Neural cell (in vitro differentiated cells): Measurements from ENCODE around the gene ESPNL. TPM values are rescaled to one million over a fixed set of nuclear protein-coding genes. Genes with fewer than 3 reads are reported as not detected.

Source experiments
- H2AFZ ChIP-seq: fragments of 200-600, 300-800 bp; sonication (generic), shearing (Covaris generic); 2 replicates; pipeline ENCODE4 v1.6.0; 2014; ENCODE audit warnings: low read depth, mild to moderate bottlenecking, antibody characterized with exemption, low read length, moderate library complexity
- H3F3A ChIP-seq: fragments of 200-600 bp; shearing (Covaris generic); 2 replicates; pipeline ENCODE4 v1.6.1; 2016; ENCODE audit warnings: mild to moderate bottlenecking, moderate library complexity, mixed read lengths, antibody characterized with exemption, low read length; ENCODE audit not compliant: insufficient read depth, poor library complexity, severe bottlenecking
- H3K27ac ChIP-seq: fragments of 200-600, 300-800 bp; sonication (generic), shearing (Covaris generic); 2 replicates; pipeline ENCODE4 v1.5.1; 2014; ENCODE audit warnings: mild to moderate bottlenecking, low read length, moderate library complexity
- H3K27me3 ChIP-seq: fragments of 300-800, 200-600 bp; sonication (generic), shearing (Covaris generic); 2 replicates; pipeline ENCODE4 v1.6.0; 2014; ENCODE audit warnings: mild to moderate bottlenecking, low read depth, low read length, moderate library complexity; ENCODE audit not compliant: insufficient read depth
- H3K36me3 ChIP-seq: fragments of 300-800, 200-600 bp; sonication (generic), shearing (Covaris generic); 2 replicates; pipeline ENCODE4 v1.5.1; 2014; ENCODE audit warnings: mild to moderate bottlenecking, antibody characterized with exemption, low read length, moderate library complexity; ENCODE audit not compliant: insufficient read depth
- H3K4me2 ChIP-seq: fragments of 300-800, 200-600 bp; sonication (generic), shearing (Covaris generic); 2 replicates; pipeline ENCODE4 v1.6.0; 2014; ENCODE audit warnings: mild to moderate bottlenecking, low read length
- H3K4me3 ChIP-seq: fragments of 300-800, 200-600 bp; sonication (generic), shearing (Covaris generic); 2 replicates; pipeline ENCODE4 v1.5.1; 2014; ENCODE audit warnings: mild to moderate bottlenecking, low read length, moderate library complexity
- H3K79me2 ChIP-seq: fragments of 200-600 bp; shearing (Covaris generic); replicated peaks from 2 replicates; pipeline ENCODE4 v1.6.0; 2014; ENCODE audit warnings: mild to moderate bottlenecking, low read length, moderate library complexity; ENCODE audit not compliant: insufficient read depth
- H3K9ac ChIP-seq: fragments of 300-800, 200-600 bp; sonication (generic), shearing (Covaris generic); 2 replicates; pipeline ENCODE4 v1.6.1; 2016; ENCODE audit warnings: mild to moderate bottlenecking, low read length, mixed read lengths
- H3K9me2 ChIP-seq: fragments of 200-600 bp; shearing (Covaris generic); 2 replicates; pipeline ENCODE4 v1.6.1; 2016; ENCODE audit warnings: mild to moderate bottlenecking, low read length, mixed read lengths; ENCODE audit not compliant: insufficient read depth
- H3K9me3 ChIP-seq: fragments of 200-600, 300-800 bp; sonication (generic), shearing (Covaris generic); 2 replicates; pipeline ENCODE4 v1.6.1; 2016; ENCODE audit warnings: mild to moderate bottlenecking, mixed run types, low read length, moderate library complexity, mixed read lengths
- H4K20me1 ChIP-seq: fragments of 200-600 bp; shearing (Covaris generic); 2 replicates; pipeline ENCODE4 v1.6.1; 2016; ENCODE audit warnings: mild to moderate bottlenecking, mixed run types; ENCODE audit not compliant: insufficient read depth
- EP300 ChIP-seq: fragments of 450-650 bp; conservative IDR thresholded peaks from 2 replicates; pipeline ENCODE4 v1.6.1; 2014; ENCODE audit warnings: antibody characterized with exemption, mild to moderate bottlenecking, moderate library complexity; ENCODE audit not compliant: poor library complexity, severe bottlenecking
- EZH2 ChIP-seq: fragments of 200-600, 300-800 bp; shearing (Covaris generic), sonication (generic); IDR thresholded peaks from 2 replicates; pipeline ENCODE4 v1.6.1; 2014; ENCODE audit warnings: antibody characterized with exemption, low read length, borderline replicate concordance, mild to moderate bottlenecking; ENCODE audit not compliant: insufficient read depth, poor library complexity, severe bottlenecking
- MXI1 ChIP-seq: fragments of 450-650 bp; conservative IDR thresholded peaks from 2 replicates; pipeline ENCODE4 v1.6.1; 2014; ENCODE audit warnings: antibody characterized with exemption, mild to moderate bottlenecking; ENCODE audit not compliant: poor library complexity, severe bottlenecking
- POLR2AphosphoS5 ChIP-seq: IDR thresholded peaks from 2 replicates; pipeline ENCODE4 v1.6.1; 2012
- RAD21 ChIP-seq: fragments of 450-650 bp; conservative IDR thresholded peaks from 2 replicates; pipeline ENCODE4 v1.6.1; 2014; ENCODE audit warnings: antibody characterized with exemption, mild to moderate bottlenecking, moderate library complexity
- SMC3 ChIP-seq: fragments of 450-650 bp; conservative IDR thresholded peaks from 2 replicates; pipeline ENCODE4 v1.6.1; 2014; ENCODE audit warnings: antibody characterized with exemption, mild to moderate bottlenecking, moderate library complexity; ENCODE audit not compliant: poor library complexity
- TAF1 ChIP-seq: IDR thresholded peaks from 2 replicates; pipeline ENCODE4 v1.6.1; 2012; ENCODE audit warnings: low read depth
- polyA plus RNA-seq: library from polyadenylated mRNA; depleted of rRNA; stranded (reverse); fragments of >200 nt; gene quantifications from 2 replicates; pipeline ENCODE4 v1.2.3, GENCODE V29; 2014
- TF ChIP-seq, protein P1 (sequence below): IDR thresholded peaks from 2 replicates; pipeline ENCODE4 v1.6.1; 2012; ENCODE audit warnings: borderline replicate concordance
- TF ChIP-seq, protein P2 (sequence below): fragments of 450-650 bp; IDR thresholded peaks from 2 replicates; pipeline ENCODE4 v1.5.1; 2014; ENCODE audit warnings: antibody characterized with exemption, mild to moderate bottlenecking, moderate library complexity; ENCODE audit not compliant: poor library complexity, severe bottlenecking

The ESPNL gene
- polyA plus RNA-seq, 1 donor from 2014 or later: 0.69 TPM

DNA sequence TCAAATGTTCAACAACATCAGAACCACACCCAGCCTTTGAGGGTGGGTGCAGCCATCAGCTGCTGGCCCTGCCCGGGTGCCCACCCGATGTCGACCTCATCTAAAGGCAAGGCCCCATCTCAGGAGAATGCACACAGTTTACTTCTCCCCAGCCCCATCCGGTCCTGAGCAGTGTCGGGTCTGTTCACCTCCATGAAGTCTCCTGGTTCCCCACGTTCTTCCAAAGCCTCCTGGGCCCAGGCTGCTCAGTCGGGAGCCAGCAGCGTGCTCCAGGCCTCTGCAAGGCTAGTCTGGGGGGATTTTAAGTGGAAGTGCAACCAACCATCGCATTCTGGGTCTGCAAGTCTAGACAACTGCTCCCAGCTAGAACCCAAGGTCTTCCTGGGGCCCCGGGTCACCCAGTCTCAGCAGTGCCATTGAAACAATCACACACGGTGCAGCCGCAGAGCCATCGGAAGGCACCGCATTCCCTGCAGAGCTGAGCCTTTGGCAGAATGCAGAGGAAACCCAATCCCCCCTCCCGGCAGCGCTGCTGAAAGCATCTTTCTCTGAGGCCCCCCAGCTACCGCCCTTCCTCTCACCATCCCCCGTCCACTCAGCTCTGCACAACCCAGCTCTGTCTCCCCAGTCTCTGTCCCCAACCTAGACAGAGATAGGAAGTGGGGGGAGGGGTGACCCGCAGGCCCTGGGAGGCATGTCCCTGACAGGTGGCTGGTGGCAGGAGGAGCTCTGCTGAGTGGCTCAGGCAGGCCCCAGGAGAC, 8.5 kb downstream of the ESPNL start:
- Histone ChIP-seq H3K9ac (no peak overlapping the region), H3K9me2 (no peaks in the 10 kb centered on the region), H3K4me2 (no peak overlapping the region), H3K36me3 (no peaks in the 10 kb centered on the region), H3K79me2 (no peaks in the 10 kb centered on the region), H3K27me3 (no peaks in the 10 kb centered on the region), H3K27ac (no peak overlapping the region), H2AFZ (no peak overlapping the region), H3K4me3 (no peak overlapping the region), H4K20me1 (no peaks in the 10 kb centered on the region), H3K9me3 (peaks cover 3% of the 10 kb centered on the region), H3F3A (no peaks in the 10 kb centered on the region)
- TF ChIP-seq SMC3: no peak
- no peak for TF ChIP-seq EP300
- no peak for TF ChIP-seq TAF1
- no peak for TF ChIP-seq MXI1
- TF ChIP-seq EZH2: no peak
- TF ChIP-seq RAD21: no peak
- TF ChIP-seq, protein P1, sequence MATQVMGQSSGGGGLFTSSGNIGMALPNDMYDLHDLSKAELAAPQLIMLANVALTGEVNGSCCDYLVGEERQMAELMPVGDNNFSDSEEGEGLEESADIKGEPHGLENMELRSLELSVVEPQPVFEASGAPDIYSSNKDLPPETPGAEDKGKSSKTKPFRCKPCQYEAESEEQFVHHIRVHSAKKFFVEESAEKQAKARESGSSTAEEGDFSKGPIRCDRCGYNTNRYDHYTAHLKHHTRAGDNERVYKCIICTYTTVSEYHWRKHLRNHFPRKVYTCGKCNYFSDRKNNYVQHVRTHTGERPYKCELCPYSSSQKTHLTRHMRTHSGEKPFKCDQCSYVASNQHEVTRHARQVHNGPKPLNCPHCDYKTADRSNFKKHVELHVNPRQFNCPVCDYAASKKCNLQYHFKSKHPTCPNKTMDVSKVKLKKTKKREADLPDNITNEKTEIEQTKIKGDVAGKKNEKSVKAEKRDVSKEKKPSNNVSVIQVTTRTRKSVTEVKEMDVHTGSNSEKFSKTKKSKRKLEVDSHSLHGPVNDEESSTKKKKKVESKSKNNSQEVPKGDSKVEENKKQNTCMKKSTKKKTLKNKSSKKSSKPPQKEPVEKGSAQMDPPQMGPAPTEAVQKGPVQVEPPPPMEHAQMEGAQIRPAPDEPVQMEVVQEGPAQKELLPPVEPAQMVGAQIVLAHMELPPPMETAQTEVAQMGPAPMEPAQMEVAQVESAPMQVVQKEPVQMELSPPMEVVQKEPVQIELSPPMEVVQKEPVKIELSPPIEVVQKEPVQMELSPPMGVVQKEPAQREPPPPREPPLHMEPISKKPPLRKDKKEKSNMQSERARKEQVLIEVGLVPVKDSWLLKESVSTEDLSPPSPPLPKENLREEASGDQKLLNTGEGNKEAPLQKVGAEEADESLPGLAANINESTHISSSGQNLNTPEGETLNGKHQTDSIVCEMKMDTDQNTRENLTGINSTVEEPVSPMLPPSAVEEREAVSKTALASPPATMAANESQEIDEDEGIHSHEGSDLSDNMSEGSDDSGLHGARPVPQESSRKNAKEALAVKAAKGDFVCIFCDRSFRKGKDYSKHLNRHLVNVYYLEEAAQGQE: no peak
- TF ChIP-seq, protein P2, sequence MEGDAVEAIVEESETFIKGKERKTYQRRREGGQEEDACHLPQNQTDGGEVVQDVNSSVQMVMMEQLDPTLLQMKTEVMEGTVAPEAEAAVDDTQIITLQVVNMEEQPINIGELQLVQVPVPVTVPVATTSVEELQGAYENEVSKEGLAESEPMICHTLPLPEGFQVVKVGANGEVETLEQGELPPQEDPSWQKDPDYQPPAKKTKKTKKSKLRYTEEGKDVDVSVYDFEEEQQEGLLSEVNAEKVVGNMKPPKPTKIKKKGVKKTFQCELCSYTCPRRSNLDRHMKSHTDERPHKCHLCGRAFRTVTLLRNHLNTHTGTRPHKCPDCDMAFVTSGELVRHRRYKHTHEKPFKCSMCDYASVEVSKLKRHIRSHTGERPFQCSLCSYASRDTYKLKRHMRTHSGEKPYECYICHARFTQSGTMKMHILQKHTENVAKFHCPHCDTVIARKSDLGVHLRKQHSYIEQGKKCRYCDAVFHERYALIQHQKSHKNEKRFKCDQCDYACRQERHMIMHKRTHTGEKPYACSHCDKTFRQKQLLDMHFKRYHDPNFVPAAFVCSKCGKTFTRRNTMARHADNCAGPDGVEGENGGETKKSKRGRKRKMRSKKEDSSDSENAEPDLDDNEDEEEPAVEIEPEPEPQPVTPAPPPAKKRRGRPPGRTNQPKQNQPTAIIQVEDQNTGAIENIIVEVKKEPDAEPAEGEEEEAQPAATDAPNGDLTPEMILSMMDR: no peak
- TF ChIP-seq POLR2AphosphoS5: no peak

DNA sequence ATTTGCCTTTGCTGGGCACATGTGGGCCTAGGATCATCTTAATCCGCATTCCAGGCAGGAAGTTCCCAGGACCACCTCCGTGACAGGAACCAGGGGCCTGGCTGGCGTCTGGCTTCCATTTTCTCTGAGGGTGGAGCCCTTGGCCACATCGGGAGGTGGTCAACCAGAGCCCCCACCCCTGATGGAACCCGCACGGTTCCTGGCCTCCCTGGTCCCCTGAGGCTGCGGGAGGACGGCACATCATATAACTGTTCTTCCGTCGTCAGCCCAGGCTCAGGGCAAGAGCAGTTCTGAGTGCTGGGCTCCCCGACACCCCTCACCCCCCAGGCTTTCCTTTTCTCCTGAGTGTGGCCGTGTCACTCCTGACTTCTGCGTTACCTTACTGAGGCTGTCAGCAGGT, 13.5 kb downstream of the ESPNL start:
- H4K20me1 ChIP-seq: no peaks in the 10 kb centered on the region
- no peak overlapping the region for H3K9ac ChIP-seq
- no peak overlapping the region for H3K27ac ChIP-seq
- H3K9me3 ChIP-seq: peaks cover 3% of the 10 kb centered on the region
- no peaks in the 10 kb centered on the region for H3K27me3 ChIP-seq
- no peaks in the 10 kb centered on the region for H3K79me2 ChIP-seq
- TF ChIP-seq SMC3 (no peak), EZH2 (no peak), TAF1 (no peak), RAD21 (no peak), POLR2AphosphoS5 (no peak), EP300 (no peak), MXI1 (no peak)
- TF ChIP-seq, protein P1: no peak
- TF ChIP-seq, protein P2: no peak
- no peaks in the 10 kb centered on the region for H3F3A ChIP-seq
- H2AFZ ChIP-seq: no peak overlapping the region
- H3K4me3 ChIP-seq: no peak overlapping the region
- no peaks in the 10 kb centered on the region for H3K9me2 ChIP-seq
- H3K4me2 ChIP-seq: no peak overlapping the region
- no peaks in the 10 kb centered on the region for H3K36me3 ChIP-seq
